Measurements from ENCODE around the gene MTG2.

MTG2 gene

DNA sequence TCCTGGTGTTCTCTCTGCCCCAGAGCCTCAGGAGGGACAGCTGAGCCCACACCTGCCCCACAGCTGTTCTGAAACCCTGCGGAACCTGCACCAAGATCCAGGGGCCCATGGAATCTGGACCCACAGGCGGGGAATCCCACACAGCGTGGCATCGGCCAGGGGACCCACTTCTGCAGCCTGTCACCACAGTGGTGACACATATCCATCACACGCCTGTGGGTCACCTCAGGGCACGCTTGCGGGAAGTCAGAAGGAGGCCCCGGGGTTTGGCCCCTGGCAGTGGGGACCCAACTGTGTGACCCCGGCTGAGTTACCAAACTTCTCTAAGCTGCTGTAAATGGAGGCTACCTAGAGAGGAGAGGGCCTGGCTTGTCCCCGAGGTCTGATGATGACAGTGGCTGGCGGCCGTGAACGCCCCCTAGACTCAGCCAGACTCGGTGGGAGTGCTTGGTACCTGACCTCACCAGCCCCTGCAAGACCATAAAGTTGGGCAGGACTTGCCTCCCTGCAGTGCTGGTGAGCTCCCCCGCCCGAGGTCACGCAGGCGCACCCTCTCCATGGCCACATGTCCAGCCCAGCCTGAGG lies 39.5 kb downstream of the MTG2 start:
- no peak for DNase-seq (ENCODE audit: low spot score)

- DNase-seq (ENCODE audit: low spot score), result no peak
These were observed 40.1 kb downstream of the MTG2 start for GRCh38 chr20:62222972-62223371.

DNA sequence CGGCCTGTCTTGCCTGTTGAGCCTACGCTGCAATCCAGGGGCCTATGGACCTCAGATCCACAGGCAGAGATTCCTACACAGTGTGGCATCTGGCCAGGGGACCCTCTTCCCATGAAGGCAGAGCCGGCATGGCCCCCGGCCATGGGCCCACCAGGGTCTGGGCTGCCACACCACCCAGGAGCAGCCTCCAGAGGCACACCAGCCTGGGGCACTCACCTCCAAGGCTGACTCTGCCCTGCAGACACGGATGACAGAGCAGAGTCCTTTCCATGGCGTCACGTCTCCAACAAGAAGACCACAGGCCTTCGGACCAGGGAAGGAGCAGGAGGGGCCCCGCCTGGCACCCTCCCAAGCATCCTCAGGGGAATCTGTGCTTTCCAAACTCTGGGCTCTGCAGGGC lies 40.7 kb downstream of the MTG2 start:
- no peak for DNase-seq (ENCODE audit: low spot score)

DNA sequence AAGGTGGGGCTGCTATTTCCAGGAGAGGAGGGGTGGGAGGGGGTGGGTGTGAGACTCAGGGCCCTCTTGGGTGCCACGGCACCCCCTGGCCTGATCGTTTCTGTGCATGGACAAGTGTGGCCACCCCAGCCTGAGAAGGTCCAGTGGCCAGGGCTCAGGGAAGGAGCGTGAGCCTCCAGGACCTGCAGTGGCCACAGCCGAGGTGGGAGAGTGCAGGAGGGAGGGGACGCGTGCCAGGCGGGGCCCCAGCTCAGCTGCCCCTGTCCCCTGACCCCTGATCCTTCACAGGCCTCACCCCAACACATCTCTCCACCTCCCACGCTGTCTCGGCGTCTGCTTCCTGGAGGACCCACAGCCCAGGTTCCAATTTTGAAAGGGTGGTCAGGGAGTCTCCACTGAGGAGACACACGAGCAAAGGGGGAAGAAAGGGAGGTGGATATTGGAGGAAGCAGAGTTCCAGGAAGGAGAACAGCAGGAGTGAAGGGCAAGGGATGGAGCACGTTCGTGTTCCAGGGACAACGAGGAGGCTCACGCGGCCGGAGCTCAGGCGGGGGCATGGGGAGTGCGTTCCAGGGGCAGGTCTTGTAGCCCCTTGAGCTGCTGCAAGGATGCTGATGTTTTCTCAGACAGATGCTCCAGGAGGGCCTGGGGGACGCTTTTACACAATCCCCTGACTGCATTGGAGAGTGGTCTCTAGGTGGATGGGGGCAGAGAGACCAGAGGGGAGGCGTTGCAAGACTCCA lies 41.5 kb downstream of the MTG2 start:
- DNase-seq (ENCODE audit: low spot score), result no peak

DNA sequence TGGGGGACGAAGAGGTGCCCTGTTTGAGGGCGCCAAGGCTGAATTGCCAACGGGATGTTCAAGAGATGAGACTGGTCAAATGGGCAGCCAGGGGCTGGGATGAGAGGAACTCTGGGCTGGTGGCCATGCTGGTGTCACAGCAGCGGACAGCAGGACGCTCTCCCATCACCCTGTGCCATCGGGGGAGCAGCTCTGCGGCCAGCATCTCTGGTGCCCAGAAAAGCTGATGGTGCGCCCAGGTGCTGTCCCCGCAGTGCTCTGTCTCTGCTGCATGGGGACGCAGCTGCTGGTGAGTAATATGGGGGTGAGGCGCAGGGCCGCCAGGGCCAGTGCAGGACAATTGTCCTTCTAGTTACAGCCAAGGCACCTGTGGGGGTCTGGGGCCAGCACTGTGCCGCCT lies 42.2 kb downstream of the MTG2 start:
- no peak for DNase-seq (ENCODE audit: low spot score)

- no peak for DNase-seq (ENCODE audit: low spot score)
These were observed 43.2 kb downstream of the MTG2 start for GRCh38 chr20:62225820-62226635.

DNA sequence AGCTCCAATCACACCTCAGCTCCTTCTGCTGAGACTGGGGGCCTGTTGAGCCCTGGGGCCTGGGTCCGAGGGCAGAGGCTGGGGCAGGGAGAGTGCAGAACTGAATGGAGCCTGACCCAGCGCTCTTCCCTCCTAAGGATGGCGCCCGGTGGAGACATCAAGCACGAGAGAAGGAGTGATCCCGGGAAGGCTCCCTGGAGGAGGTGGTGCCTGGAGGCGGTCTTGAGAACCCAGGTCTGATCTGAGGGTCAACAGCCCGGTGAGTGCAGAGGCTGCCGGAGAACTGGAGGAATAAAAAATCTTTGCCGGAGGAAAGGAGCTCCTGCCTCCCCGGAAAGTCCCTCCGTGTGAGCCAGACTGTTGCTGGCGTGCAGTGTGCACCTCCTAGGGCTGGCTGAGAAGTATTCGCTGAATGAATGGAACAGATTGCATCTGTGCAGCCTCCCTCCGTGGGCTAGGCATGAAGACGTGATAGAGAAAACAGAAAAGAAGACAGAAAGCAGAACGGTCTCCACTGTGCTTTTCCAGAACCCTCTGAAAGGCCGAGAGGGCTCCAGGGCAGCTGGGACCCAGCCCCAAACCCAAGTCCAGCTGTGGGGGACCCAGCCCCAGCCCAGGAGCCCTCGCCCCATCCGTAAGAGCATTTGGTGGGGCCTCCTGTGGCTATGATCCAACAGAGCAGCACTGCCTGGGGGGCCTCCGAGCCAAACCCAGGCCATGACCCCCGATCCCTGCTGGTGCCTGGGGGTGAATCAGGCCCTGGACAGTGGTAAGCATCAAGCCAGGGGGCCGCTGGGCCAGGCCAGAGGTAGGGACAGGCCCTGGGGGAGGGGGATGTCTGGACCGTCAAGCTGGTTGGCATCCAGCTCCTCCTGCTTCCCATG lies 44.1 kb downstream of the MTG2 start:
- no peak for DNase-seq (ENCODE audit: low spot score)

DNA sequence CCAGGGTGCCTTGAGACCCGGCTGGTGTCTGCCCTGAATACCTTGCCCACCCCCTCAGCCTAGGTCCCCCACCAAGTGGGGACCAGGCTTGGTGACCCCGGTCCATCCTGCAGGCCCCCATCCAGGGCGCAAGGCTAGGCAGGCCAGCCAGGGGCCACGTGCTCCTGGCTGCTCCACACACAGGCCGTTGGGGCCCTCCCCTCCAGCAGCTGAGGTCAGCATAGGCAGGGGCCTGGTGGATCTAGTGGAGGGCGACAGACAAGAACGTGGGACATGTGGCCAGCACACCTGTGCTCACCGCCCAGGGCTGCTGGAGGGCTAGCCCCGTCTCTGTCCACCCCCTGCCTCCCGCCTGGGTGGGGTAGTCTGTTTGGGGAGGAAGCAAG lies 44.8 kb downstream of the MTG2 start:
- DNase-seq (ENCODE audit: low spot score), result no peak

GRCh38 chr20:62227977-62228958 lies 45.4 kb downstream of the MTG2 start:
- DNase-seq (ENCODE audit: low spot score), result no peak

GRCh38 chr20:62228982-62229545 lies 46.2 kb downstream of the MTG2 start:
- no peak for DNase-seq (ENCODE audit: low spot score)

DNA sequence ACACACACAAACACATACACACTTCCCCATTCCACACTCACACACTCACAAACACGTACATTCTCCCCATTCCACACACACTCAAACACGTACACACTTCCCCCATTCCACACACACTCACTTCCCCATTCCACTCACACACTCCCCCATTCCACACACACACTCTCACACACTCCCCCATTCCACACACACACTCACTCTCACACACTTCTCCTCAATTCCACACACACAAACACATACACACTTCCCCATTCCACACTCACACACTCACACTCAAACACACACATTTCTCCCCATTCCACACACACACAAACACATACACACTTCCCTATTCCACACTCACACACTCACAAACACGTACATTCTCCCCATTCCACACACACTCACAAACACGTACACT lies 46.8 kb downstream of the MTG2 start:
- no peak for DNase-seq (ENCODE audit: low spot score)

DNA sequence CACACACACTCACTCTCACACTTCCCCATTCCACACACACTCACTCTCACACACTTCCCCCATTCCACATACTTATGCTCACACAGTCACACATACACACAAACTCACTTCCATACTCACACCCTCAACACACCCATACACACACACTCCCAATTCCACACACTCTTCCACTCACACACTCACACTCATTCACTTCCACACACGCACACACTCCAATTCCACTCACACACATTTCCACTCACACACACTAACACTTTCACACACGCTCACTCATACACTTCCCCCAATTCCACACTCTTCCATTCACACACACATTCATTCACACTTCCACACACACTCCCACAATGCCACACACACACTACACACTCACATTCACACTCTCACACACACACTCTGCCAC lies 47.4 kb downstream of the MTG2 start:
- no peak for DNase-seq (ENCODE audit: low spot score)

DNA sequence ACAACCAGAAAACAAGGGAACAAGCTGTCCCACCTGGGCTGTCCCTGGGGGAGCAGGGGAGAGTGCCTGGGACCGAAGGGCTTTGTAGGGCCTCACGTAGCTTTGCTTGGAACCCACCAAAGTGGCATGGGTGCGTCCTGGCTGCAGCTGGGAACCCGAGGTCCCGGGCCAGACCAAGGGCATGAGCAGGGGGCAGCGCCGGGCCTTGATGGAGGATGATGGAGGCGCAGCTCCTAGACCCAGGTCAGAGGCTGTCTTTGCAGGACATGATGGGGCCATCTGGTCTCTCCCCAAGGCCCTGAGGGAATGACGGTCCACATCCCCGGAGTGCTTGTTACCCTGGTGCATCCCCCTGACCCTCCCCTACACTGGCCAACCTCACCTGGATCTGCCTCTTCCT lies 47.9 kb downstream of the MTG2 start:
- no peak for DNase-seq (ENCODE audit: low spot score)

DNA sequence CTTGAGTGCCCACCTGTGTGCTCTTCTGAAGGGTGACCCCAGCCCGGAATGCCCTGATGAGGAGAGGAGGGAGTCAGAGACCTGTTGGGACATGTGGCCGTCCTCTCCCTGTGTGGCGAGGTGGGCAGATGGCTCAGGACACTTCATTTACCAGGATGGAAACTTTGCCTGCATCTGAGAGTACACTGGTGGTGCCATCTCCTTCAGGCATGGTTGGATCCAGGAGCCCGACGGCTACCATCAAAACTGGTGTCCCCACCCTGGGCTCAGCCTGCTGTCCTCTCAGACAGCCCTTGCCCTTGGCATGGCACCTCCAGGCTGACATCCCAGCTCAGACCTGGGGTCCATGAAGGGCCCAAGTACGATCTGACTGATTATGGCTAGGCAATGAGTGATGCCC lies 48.5 kb downstream of the MTG2 start:
- no peak for DNase-seq (ENCODE audit: low spot score)

DNA sequence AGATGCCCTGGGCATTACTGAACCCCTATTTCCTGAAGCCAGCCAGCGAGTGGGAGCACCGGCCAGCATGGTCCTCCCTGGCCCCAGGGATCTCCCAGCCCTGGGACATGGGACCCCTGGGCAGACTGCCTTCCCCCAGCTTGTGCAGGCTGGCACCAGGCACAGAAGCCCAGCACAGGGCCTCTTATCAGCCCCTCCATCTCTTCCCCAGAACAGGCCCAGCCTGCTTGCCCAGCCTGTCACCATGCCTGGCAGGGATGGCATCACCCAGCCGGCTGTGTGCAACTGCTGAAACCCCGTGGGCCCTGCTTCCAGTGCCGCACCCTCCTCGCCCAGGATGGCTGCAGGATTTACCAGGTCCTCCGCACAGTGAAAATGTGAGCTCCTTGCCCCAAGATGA lies 49.4 kb downstream of the MTG2 start:
- DNase-seq (ENCODE audit: low spot score), result no peak

GRCh38 chr20:62232770-62233645 lies 50.2 kb downstream of the MTG2 start:
- no peak for DNase-seq (ENCODE audit: low spot score)

GRCh38 chr20:62233684-62234083 lies 50.9 kb downstream of the MTG2 start:
- no peak for DNase-seq (ENCODE audit: low spot score)

GRCh38 chr20:62234339-62234738 lies 51.5 kb downstream of the MTG2 start:
- DNase-seq (ENCODE audit: low spot score), result no peak

DNA sequence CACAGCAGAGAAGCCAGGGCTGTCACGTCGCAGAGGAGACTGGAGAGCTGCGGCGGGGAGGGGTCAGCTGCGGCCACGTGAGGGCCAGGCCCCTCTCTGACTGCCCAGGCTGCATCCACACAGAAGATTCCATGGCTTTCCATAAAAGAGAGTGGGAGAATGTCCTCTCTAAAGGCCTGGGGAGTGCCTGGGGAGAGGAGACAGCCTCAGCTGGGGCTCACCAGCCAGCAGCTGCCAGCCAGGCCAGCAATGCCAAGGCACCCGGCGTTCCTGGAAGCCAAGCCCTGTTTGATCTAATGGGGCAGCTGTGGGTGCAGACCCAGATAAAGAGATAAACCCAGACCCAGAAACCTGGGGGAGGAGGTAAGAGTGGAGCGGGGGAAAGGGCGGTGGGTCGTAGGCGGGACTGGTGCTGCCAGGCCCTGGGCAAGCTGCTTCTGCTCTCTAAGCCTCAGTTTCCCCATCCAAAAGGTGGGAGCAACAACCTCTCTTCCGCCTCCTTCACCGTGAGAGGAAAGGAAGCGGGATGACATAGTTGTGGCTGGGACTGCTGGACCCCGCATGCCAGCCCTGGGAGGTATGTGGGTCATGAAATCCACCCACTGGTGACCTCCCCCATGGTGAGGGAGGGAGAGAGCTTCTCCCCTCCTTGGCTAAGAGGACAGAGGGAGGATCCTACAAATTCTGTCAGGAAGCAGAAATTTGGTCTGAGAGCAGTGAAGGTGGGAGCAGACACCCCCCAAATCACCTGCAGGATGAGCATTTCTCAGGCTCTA lies 52.4 kb downstream of the MTG2 start:
- no peak for DNase-seq (ENCODE audit: low spot score)
